Measurements from ENCODE around the gene CNN3. TPM values are rescaled to one million over a fixed set of nuclear protein-coding genes. Genes with fewer than 3 reads are reported as not detected.

CNN3 gene
- total RNA-seq, 4 donors from 2014 or later: 22.4 to 96.2 (median 59.7) TPM

- intact Hi-C loops (cut with DNase I; ENCODE audit: low total_unique reads) (no loop called here), in situ Hi-C loops (cut with MboI; ENCODE audit: low pct_ligation_motif_present in 1 of 4, low pct_unique_long_range_greater_than_20kb in 1 of 4, low sequenced_read_pairs in 3 of 4) (no loop called here)
- no peaks in the 10 kb centered on the region for H3K27me3 ChIP-seq
- H3K9me3 ChIP-seq: no peaks in the 10 kb centered on the region
- H3K4me3 ChIP-seq: no peak overlapping the region
- peak overlapping the region in 1 of 4 donors; percentile 4 for H3K27ac ChIP-seq
- 84 to 100% methylated on average over 1 to 4 of the region's 4 CpGs for WGBS, 2 donors (ENCODE audit: low coverage in 1 of 2)
- DNase-seq: no peak
- H3K36me3 ChIP-seq: peaks cover 0 to 20% (median 5%) of the 10 kb centered on the region in 4 donors
- TF ChIP-seq EP300 (IDR thresholded peaks at IDR 0.05; ENCODE audit: low read depth) (no peak), CTCF (IDR thresholded peaks at IDR 0.05) (no peak), POLR2A (IDR thresholded peaks at IDR 0.05) (no peak), POLR2AphosphoS5 (IDR thresholded peaks at IDR 0.05) (no peak)
- H3K4me1 ChIP-seq: peaks cover 0 to 35% (median 4%) of the 10 kb centered on the region in 4 donors
These were observed 25.1 kb downstream of the CNN3 start for GRCh38 chr1:94901841-94902240.

- H3K9me3 ChIP-seq: no peaks in the 10 kb centered on the region
- H3K4me3 ChIP-seq: no peak overlapping the region
- peaks cover 0 to 26% (median 0%) of the 10 kb centered on the region in 4 donors for H3K4me1 ChIP-seq
- H3K36me3 ChIP-seq: peaks cover 0 to 33% (median 8%) of the 10 kb centered on the region in 4 donors
- H3K27me3 ChIP-seq: no peaks in the 10 kb centered on the region
- in situ Hi-C loops (cut with MboI; ENCODE audit: low pct_ligation_motif_present in 1 of 4, low pct_unique_long_range_greater_than_20kb in 1 of 4, low sequenced_read_pairs in 3 of 4) (no loop called here), intact Hi-C loops (cut with DNase I; ENCODE audit: low total_unique reads) (no loop called here)
- no peak for DNase-seq
- no peak for TF ChIP-seq EP300 (IDR thresholded peaks at IDR 0.05; ENCODE audit: low read depth)
- WGBS, 2 donors (ENCODE audit: low coverage in 1 of 2): 73 to 79% methylated on average over 1 of the region's 1 CpG
- H3K27ac ChIP-seq: peak overlapping the region in 3 of 4 donors; percentile 3 to 34 (median 20)
These were observed 27.2 kb downstream of the CNN3 start for GRCh38 chr1:94899756-94900155.

GRCh38 chr1:94898491-94899385 lies 28.2 kb downstream of the CNN3 start:
- Histone ChIP-seq H3K27me3 (no peaks in the 10 kb centered on the region), H3K36me3 (peaks cover 0 to 35% (median 8%) of the 10 kb centered on the region in 4 donors), H3K4me3 (no peak overlapping the region), H3K9me3 (no peaks in the 10 kb centered on the region), H3K27ac (peak overlapping the region; percentile 2 to 34 (median 12)), H3K4me1 (peaks cover 0 to 22% (median 0%) of the 10 kb centered on the region in 4 donors)
- intact Hi-C loops (cut with DNase I; ENCODE audit: low total_unique reads) (no loop called here), in situ Hi-C loops (cut with MboI; ENCODE audit: low pct_ligation_motif_present in 1 of 4, low pct_unique_long_range_greater_than_20kb in 1 of 4, low sequenced_read_pairs in 3 of 4) (no loop called here)
- WGBS, 2 donors (ENCODE audit: low coverage in 1 of 2): 53 to 65% methylated on average over 7 of the region's 7 CpGs
- no peak for DNase-seq
- TF ChIP-seq EP300 (IDR thresholded peaks at IDR 0.05; ENCODE audit: low read depth): no peak
- TF ChIP-seq POLR2A (IDR thresholded peaks at IDR 0.05): no peak
- no peak for TF ChIP-seq POLR2AphosphoS5 (IDR thresholded peaks at IDR 0.05)
- no peak for TF ChIP-seq CTCF (IDR thresholded peaks at IDR 0.05)

- Histone ChIP-seq H3K4me3 (no peak overlapping the region), H3K36me3 (peaks cover 0 to 45% (median 6%) of the 10 kb centered on the region in 4 donors), H3K27ac (no peak overlapping the region), H3K9me3 (no peaks in the 10 kb centered on the region), H3K4me1 (peaks cover 0 to 17% (median 0%) of the 10 kb centered on the region in 4 donors), H3K27me3 (no peaks in the 10 kb centered on the region)
- 91 to 92% methylated on average over 1 of the region's 1 CpG for WGBS, 2 donors (ENCODE audit: low coverage in 1 of 2)
- no peak for TF ChIP-seq CTCF (IDR thresholded peaks at IDR 0.05)
- TF ChIP-seq POLR2A (IDR thresholded peaks at IDR 0.05): no peak
- peak in 1 of 3 donors; percentile 3 for TF ChIP-seq POLR2AphosphoS5 (IDR thresholded peaks at IDR 0.05)
- intact Hi-C loops (cut with DNase I; ENCODE audit: low total_unique reads) (no loop called here), in situ Hi-C loops (cut with MboI; ENCODE audit: low pct_ligation_motif_present in 1 of 4, low pct_unique_long_range_greater_than_20kb in 1 of 4, low sequenced_read_pairs in 3 of 4) (no loop called here)
- DNase-seq: no peak
These were observed 31.4 kb downstream of the CNN3 start for GRCh38 chr1:94895518-94895917.

Data from transverse colon (tissue), 4 donors.